Measurements from ENCODE around the gene ADIPOR2.

Gene ADIPOR2

GRCh38 chr12:1810931-1811280, 120.0 kb downstream of the ADIPOR2 start:
- Histone ChIP-seq H3K4me1 (ENCODE audit: insufficient read depth, low read length, severe bottlenecking) (peaks cover 4% of the 10 kb centered on the region), H3K27ac (ENCODE audit: low read depth, low read length, poor library complexity, severe bottlenecking) (no peak overlapping the region), H3F3A (ENCODE audit: insufficient read depth, low read length) (no peaks in the 10 kb centered on the region), H3K36me3 (ENCODE audit: insufficient read depth, low read length) (no peaks in the 10 kb centered on the region), H3K9me3 (ENCODE audit: low read length) (no peaks in the 10 kb centered on the region), H3K9me2 (ENCODE audit: low read depth, low read length) (no peaks in the 10 kb centered on the region), H4K20me1 (ENCODE audit: insufficient read depth, low read length) (no peaks in the 10 kb centered on the region), H3K4me3 (ENCODE audit: low read depth, low read length, poor library complexity, severe bottlenecking) (no peak overlapping the region), H3K4me2 (ENCODE audit: low read length) (no peak overlapping the region), H2AFZ (ENCODE audit: low read length) (no peak overlapping the region), H3K79me2 (ENCODE audit: insufficient read depth, low read length) (no peaks in the 10 kb centered on the region), H3K9ac (ENCODE audit: low read length) (no peak overlapping the region), H3K27me3 (ENCODE audit: insufficient read depth, low read length) (0 out of 2 replicates have a peak, but pooled peaks cover 7% of the 10 kb centered on the region)
- TF ChIP-seq EZH2 (IDR thresholded peaks at IDR 0.05; ENCODE audit: borderline replicate concordance, low read length) (no peak), CTCF (IDR thresholded peaks at IDR 0.05; ENCODE audit: low read length) (no peak)

DNA sequence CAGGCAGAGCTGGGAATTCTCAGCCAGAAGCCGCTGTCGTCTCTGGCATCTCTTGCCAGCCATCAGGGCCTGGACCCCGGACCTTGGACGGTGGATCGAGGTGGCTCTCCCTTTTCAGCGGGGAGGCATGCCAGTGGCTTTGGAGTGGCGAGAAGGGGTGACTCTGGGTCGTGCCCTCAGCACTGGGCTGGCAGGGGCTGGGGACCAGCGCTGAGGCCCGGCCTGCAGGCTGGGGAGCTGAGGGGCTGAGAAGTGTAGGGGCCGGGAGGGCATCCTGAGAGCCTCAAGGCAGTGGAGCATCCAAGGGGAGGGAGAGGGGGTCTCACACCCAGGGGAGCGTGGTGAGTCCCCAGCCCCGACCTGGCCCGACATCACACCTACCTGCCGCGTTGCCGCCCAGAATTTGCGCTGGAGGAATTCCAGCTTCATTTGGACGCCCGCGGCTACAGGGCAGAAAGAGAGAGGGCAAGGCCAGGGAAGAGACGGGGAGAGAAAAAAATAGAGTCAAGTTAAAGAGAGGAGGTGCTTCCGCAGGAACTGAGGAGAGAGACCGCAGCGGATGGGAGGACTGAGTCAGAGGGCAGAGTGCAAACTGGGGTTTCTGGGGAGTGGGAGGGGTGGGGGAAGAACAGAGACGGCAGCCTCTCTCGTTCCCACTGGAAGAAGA, 120.5 kb downstream of the ADIPOR2 start:
- no peak overlapping the region for H3K9ac ChIP-seq (ENCODE audit: low read length)
- peaks cover 4% of the 10 kb centered on the region for H3K4me1 ChIP-seq (ENCODE audit: insufficient read depth, low read length, severe bottlenecking)
- H4K20me1 ChIP-seq (ENCODE audit: insufficient read depth, low read length): no peaks in the 10 kb centered on the region
- peaks cover 11% of the 10 kb centered on the region; the same call in 1 of the 2 replicates for H3K27me3 ChIP-seq (ENCODE audit: insufficient read depth, low read length)
- TF ChIP-seq EZH2 (IDR thresholded peaks at IDR 0.05; ENCODE audit: borderline replicate concordance, low read length): no peak
- no peak for TF ChIP-seq CTCF (IDR thresholded peaks at IDR 0.05; ENCODE audit: low read length)
- no peaks in the 10 kb centered on the region for H3F3A ChIP-seq (ENCODE audit: insufficient read depth, low read length)
- H2AFZ ChIP-seq (ENCODE audit: low read length): no peak overlapping the region
- no peaks in the 10 kb centered on the region for H3K9me2 ChIP-seq (ENCODE audit: low read depth, low read length)
- H3K27ac ChIP-seq (ENCODE audit: low read depth, low read length, poor library complexity, severe bottlenecking): no peak overlapping the region
- H3K36me3 ChIP-seq (ENCODE audit: insufficient read depth, low read length): no peaks in the 10 kb centered on the region
- H3K9me3 ChIP-seq (ENCODE audit: low read length): no peaks in the 10 kb centered on the region
- H3K4me3 ChIP-seq (ENCODE audit: low read depth, low read length, poor library complexity, severe bottlenecking): no peak overlapping the region
- H3K79me2 ChIP-seq (ENCODE audit: insufficient read depth, low read length): no peaks in the 10 kb centered on the region
- no peak overlapping the region for H3K4me2 ChIP-seq (ENCODE audit: low read length)

- Histone ChIP-seq H3K27ac (ENCODE audit: low read depth, low read length, poor library complexity, severe bottlenecking) (no peak overlapping the region), H3K9ac (ENCODE audit: low read length) (no peak overlapping the region), H3F3A (ENCODE audit: insufficient read depth, low read length) (no peaks in the 10 kb centered on the region), H3K9me3 (ENCODE audit: low read length) (no peaks in the 10 kb centered on the region), H3K79me2 (ENCODE audit: insufficient read depth, low read length) (no peaks in the 10 kb centered on the region), H3K9me2 (ENCODE audit: low read depth, low read length) (no peaks in the 10 kb centered on the region), H3K4me1 (ENCODE audit: insufficient read depth, low read length, severe bottlenecking) (peaks cover 4% of the 10 kb centered on the region), H3K27me3 (ENCODE audit: insufficient read depth, low read length) (peaks cover 16% of the 10 kb centered on the region; the same call in 1 of the 2 replicates), H3K36me3 (ENCODE audit: insufficient read depth, low read length) (no peaks in the 10 kb centered on the region), H2AFZ (ENCODE audit: low read length) (no peak overlapping the region), H3K4me2 (ENCODE audit: low read length) (no peak overlapping the region), H4K20me1 (ENCODE audit: insufficient read depth, low read length) (no peaks in the 10 kb centered on the region), H3K4me3 (ENCODE audit: low read depth, low read length, poor library complexity, severe bottlenecking) (no peak overlapping the region)
- no peak for TF ChIP-seq CTCF (IDR thresholded peaks at IDR 0.05; ENCODE audit: low read length)
- TF ChIP-seq EZH2 (IDR thresholded peaks at IDR 0.05; ENCODE audit: borderline replicate concordance, low read length): no peak
Measured at GRCh38 chr12:1811948-1812291, 121.0 kb downstream of the ADIPOR2 start.

Measured in OCI-LY1 (cell line).